Liver (tissue), 3 donors: ENCODE data around the gene TTLL3.
"Not testable (repeated sequence)": the region's sequence is repeated elsewhere in the genome, so short reads cannot be mapped to it uniquely, and the experiment has no call there.

Experiments used
- JUND ChIP-seq, 2 donors: IDR thresholded peaks; 2 replicates each; pipeline ENCODE4 v1.6.1; 2016; ENCODE audit warnings: antibody characterized with exemption in 2 of 2
- TF ChIP-seq, protein P1 (sequence below): fragments of 150-350 bp; IDR thresholded peaks from 2 replicates; pipeline ENCODE4 v1.5.1; 2017; ENCODE audit warnings: improper control_type of control experiment, low read depth, low read length; ENCODE audit not compliant: missing input control
- donor health status: healthy.
- donor health status: healthy.

DNA sequence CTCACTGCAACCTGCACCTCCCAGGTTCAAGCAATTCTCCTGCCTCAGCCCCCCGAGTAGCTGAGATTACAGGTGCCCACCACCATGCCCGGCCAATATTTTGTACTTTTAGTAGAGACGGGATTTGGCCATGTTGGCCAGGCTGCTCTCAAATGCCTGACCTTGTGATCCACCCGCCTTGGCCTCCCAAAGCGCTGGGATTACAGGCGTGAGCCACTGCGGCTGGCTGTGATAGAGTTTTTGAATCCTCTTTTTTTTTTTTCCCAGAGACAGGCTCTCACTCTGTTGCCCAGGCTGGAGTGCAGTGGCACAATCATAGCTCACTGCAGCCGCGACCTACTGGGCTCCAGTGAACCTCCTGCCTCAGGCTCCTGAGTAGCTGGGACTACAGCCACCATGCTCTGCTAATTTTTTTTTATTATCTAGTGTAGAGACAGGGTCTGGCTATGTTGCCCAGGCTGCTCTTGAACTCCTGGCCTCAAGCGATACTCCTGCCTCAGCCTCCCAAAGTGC lies 55.1 kb downstream of the TTLL3 start:
- not testable (repeated sequence) for TF ChIP-seq JUND (IDR thresholded peaks at IDR 0.05)
- TF ChIP-seq, protein P1, sequence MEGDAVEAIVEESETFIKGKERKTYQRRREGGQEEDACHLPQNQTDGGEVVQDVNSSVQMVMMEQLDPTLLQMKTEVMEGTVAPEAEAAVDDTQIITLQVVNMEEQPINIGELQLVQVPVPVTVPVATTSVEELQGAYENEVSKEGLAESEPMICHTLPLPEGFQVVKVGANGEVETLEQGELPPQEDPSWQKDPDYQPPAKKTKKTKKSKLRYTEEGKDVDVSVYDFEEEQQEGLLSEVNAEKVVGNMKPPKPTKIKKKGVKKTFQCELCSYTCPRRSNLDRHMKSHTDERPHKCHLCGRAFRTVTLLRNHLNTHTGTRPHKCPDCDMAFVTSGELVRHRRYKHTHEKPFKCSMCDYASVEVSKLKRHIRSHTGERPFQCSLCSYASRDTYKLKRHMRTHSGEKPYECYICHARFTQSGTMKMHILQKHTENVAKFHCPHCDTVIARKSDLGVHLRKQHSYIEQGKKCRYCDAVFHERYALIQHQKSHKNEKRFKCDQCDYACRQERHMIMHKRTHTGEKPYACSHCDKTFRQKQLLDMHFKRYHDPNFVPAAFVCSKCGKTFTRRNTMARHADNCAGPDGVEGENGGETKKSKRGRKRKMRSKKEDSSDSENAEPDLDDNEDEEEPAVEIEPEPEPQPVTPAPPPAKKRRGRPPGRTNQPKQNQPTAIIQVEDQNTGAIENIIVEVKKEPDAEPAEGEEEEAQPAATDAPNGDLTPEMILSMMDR = not testable (repeated sequence)
